CD4-positive, alpha-beta T cell treated with Interleukin-1 beta for 1 hour (primary cell): ENCODE data around the gene CNGA2.
"Not testable (repeated sequence)": the region's sequence is repeated elsewhere in the genome, so short reads cannot be mapped to it uniquely, and the experiment has no call there.

ENCODE experiments used
- DNase-seq, 2 donors: peaks; one replicate each; pipeline ENCODE4 v3.0.0-alpha.2; 2020 to 2022

CNGA2 gene

DNA sequence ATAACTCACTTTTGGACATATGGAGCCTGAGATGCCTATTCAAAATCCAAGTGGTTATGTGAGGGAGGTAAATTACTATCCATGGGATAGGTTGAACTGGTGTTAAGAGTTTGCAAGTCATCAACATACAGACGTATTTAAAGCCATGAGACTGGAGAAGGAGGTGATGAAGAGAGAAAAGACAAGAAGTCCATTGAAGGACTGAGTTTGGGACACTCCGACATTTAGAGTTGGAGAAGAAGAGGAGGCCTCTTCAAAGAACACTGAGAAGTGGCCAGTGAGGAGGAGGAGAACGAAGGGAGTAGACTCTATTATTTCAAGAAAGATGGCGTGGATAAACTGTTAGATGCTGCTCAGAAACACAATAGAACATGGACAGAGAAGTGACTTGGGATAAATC, at the start of gene CNGA2:
CNGA2 (plus strand) TSS at position 301 of the 400 bp plus-strand sequence. CDS start 3,738 bp downstream, outside the sequence.
- DNase-seq = no peak

DNA sequence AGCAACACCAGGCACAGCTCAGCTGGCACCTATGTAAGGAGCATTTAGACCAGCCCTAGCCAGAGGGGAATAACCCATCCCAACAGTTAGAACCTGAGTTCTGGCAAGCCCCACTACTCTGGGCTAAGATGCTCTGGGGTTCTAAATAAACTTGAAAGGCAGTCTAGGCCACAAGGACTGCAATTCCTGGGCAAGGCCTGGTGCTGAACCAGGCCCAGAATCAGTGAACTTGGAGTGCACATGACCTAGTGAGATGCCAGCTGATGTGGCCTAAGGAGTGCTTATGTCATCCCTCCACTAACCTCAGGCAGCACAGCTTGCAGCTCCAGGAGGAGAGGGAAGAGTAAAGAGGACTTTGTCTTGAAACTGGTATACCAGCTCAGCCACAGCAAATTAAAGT, 46.9 kb upstream of the CNGA2 start:
- no peak for DNase-seq

DNA sequence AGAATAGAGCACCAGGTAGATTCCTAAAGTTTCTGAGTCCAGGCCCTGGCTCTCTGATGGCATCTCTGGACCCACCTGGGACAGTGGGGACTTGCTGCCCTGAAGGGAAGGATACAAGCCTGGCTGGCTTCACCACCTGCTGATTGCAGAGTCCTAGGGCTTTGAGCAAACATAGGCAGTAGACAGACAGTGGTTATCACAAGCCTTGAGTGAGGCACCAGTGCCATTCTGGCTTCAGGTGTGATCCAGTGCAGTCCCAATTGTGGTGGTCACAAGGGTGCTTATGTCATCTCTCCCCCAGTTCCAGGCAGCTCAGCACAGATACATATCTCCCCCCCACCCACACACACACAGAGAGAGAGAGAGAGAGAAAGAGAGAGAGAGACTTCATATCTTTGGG, 45.9 kb upstream of the CNGA2 start:
- DNase-seq = no peak

DNA sequence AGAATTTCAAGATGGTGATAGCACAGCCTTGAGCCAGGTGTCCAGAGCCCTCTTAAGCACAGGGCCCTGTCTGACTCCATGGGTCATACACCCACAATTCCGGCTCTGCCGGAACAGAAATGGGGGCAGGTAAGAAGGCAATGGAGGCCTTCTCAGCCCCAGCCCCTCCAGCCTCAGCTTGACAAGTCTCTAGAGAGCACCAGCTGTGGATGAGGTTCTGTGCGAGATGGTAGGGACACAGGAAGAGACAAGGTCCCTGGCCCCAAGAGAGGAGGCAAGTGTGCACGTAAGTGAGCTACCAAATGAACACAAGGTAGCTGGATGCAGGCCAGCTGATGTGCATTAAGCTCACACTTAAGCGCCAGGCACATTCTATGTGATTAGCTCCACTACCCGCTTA, 41.7 kb upstream of the CNGA2 start:
- DNase-seq = no peak

DNA sequence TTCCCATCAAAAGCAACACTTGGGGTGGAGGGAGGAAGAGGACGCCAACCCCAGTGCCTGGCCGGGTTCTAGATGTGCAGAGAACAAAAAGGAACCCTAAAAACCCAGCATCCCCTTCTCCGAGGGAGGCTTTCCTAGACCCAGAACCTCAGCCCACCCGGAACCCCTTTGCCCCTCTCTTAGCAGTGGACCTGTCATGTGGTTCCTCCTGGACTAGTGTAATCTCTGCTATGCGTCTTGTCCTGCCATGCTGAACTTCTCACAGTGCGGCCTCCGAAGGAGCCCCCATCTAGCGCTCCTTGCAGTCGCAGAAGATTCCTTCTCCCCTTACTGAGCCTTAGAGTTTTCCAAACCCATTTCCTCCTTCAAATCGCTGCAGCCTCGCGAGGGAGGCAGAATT, 40.4 kb upstream of the CNGA2 start:
- no peak for DNase-seq

DNA sequence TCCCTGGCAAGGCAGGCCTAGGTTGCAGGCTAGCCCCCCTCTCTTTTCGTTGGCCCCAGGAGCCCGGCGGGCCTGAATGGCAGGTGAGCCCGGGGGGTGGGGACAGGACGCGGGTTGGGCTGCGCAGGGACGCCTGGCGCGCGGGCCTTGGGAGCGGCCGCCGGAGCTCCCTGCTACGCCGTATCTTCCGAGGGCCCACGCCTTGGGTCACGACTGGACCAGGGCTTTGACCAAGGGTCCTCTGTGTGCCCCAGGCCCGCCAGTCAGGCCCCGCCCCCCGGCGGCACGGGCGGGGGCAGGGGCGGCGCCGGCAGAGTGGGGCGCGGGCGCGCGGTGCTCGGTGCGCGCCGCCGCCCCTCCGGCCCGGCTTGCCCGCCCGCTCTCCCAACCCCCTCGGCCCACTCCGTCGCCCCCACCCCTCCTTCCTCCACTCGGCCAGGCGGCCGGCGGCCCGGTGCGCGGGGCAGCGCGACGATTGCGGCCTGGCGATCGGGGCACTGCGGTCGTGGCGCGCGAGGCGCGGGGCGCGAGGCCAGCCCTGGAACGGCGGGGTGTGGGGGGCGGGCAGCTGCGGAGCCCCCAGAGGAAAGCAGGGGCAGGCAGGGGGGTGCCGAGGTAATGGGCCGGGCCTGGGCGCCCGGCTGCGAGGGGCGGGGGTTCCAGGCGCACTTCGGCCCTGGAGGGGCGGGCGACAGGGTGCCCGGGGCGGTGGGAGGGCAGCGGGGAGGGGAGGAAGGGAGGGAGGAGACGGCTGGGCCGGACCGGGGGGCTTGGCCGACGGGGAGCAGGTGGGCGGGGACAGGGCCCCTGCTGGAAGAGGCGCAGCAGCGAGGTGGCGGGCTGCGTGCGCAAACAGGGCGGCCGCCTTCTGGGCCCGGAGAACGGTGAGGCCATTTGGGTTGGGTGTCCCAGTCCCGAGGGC, 39.6 kb upstream of the CNGA2 start, which contains the start of gene PRRG3:
PRRG3 (plus strand) TSS at position 798 of the 922 bp plus-strand sequence. CDS start 3,357 bp downstream, outside the sequence.
- no peak for DNase-seq

DNA sequence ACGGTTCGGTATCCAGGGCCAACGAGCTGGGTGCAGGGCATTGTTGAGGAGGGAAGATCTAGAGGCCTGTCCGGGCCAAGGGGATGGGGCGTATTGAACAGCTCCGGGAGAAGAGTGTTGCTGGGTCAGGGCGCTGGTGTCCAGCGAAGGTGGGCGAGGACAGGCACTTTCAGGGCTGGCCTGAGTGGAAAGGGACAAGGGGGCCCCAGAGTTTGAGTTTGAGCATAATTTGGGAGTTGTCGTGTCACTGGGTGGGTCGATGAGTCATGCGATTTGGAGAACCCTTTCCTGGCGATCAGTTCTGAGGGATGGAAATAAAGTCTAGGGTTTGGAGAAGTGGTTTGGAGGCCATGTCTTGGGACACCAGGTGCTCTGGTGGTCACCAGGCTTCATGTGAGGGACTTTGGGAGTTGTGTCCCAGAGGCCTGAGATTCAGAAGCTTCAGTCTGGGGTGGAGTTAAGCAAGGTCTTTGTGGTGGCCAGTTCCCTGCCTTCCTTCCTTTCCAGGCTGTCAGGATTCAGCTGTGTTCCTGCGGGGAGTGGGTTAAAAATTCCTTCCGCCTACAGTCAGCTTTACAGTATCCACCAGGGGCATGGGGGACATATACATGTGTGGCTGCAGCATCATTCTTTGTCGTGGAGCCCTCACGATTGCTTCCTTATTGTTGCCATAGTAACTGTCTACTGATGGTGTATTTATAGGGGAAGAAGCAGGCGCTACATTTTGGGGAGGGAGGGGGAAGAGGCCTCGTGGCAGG, 38.8 kb upstream of the CNGA2 start:
- no peak for DNase-seq

DNA sequence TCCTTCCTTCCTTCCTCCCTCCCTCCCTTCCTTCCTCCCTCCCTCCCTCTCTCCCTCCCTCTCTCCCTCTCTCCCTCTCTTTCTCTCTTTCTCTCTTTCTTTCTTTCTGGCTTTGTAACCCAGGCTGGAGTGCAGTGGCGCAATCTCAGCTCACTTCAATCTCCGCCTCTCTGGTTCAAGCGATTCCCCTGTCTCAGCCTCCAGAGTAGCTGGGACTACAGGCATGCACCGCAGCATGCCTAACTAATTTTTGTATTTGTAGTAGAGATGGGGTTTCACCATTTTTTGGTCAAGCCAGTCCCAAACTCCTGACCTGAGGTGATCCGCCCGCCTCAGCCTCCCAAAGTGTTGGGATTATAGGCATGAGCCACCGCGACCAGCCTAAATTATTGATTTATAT, 37.5 kb upstream of the CNGA2 start:
- not testable (repeated sequence) for DNase-seq

DNA sequence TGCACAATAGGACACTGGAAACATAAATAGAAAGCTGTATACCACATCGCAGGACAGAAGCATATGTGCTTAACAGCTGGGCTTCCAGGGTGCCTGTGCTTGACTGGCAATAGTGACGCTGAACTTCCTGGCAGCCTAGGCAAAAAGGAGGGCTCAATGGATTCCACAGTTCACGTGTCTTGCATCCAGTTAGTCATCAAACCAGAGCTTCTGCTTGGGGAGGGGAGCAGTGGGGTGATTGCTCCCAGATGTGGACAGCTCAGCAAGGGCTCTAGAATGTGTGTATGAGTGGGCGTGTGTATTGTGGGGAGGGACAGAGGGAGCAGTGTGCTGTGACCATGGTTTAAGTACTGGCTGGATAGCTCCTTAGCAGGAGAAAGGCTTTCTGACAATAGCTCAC, 37.0 kb upstream of the CNGA2 start:
- no peak for DNase-seq

DNA sequence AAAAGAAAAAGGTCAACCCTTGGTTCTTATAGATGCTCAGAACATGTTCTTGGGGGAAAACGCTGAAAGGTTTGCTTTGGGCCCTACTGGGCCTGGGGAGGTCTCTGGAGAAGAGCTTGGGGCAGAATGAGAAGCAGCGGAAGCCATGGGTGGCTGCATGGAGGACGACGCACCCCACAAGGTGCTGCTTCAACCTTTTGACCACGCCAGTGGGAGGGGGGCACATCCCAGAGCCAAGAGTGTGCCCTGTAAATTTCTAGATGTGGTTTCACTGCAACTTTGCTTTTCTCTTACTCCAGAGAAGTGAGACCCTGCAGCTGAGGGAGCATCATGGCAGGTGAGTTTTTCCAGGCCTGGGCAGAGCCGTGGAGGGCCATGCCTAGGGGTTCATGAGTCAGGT, 36.1 kb upstream of the CNGA2 start:
- no peak for DNase-seq

DNA sequence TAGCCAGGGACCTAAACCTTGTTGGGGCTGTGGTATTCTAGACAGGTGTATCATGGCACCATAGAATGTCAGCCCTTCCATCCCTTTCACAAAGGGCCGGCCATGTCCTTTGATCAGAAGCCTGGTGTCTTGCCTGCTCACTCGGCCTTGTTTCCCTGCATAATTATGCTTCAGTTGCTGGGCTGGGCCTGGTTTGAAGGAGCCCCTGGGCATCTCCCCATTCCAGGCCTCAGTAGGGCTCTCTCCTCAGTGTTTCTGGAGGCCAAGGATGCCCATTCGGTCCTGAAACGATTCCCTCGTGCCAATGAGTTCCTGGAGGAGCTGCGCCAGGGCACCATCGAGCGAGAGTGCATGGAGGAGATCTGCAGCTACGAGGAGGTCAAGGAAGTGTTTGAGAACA, 34.8 kb upstream of the CNGA2 start:
- no peak for DNase-seq

DNA sequence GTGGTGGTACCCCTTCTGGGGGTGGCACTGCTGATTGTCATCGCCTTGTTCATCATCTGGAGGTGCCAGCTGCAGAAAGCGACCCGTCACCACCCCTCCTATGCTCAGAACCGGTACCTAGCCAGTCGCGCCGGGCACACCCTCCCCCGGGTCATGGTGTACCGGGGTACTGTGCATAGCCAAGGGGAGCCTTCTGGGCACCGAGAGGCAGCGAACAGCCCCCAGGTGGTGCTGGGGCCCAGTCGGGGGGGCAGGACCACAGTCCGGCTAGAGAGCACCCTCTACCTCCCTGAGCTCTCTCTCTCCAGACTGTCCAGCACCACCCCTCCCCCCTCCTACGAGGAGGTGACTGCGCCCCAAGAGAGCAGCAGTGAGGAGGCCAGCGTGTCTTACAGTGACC, 34.0 kb upstream of the CNGA2 start:
- no peak for DNase-seq

DNA sequence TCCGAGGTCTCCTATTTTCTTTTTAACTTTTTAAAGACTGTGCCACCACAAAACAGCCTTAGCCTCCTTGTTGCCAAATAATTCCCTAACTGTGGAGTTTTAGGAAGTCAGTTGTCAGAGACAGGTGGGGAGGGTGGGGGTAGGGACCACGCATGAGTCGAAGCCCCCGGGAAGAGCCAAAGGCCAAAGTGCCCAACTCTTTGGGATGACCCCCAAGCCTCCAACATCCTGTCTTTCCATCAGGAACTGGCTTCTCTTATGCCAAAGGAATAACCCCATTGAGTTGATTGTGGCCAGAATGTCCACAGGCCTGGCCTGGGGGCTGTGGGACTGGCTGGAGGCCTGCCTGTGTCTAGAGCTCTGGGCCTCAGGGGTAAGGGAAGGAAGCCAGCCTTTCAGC, 33.5 kb upstream of the CNGA2 start:
- DNase-seq = no peak

DNA sequence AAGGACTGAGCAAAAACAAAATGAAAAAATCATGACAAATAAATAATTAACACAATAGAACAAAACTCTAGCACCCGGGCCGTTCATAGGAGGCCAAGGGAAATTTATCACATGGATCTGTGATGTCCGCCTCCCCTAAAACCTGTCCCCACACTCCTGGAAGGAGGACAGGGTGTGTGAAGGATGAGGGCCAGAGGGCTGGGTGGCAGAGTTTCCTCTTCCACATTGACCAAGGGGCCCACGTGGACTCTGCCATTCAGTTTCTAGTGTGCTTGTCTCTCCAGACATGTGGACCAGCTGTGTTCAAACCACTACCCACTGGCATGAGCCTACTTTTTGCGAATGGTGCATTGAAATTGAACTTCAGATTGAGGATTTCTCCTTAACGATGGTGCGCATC, 33.0 kb upstream of the CNGA2 start:
- no peak for DNase-seq

DNA sequence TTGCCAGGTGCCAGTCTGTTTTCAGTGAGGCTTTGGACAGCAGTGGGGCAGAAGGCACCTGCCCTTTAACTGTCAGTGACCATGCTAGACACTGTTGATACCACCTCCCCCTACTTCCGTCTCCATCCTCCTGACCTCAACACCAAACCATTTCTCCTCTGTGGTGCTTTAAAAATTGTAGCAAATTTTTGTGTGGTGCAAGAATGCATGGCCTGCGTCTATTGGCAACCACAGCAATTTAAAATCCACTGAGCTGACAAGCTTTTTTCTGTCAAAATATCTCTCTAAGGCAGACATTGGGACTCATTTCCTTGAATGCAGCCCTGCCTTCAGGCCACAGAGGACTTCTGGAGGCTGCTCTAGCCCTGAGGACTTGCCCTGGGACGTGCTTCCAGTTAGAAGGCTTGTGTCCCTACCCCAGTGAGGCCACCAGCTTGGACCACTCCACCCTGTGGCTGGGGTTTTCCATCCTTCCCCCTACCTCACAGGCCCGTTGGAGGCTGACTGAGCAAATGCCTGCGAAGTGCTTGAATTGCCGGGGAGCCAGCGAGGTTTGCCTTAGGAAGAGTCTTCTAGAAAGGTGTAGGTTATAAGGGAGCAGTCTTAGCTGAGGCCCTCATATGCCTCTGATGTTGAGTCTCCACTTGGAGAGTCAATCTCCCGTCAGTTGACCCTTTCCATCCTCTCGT, 32.4 kb upstream of the CNGA2 start:
- DNase-seq = no peak

DNA sequence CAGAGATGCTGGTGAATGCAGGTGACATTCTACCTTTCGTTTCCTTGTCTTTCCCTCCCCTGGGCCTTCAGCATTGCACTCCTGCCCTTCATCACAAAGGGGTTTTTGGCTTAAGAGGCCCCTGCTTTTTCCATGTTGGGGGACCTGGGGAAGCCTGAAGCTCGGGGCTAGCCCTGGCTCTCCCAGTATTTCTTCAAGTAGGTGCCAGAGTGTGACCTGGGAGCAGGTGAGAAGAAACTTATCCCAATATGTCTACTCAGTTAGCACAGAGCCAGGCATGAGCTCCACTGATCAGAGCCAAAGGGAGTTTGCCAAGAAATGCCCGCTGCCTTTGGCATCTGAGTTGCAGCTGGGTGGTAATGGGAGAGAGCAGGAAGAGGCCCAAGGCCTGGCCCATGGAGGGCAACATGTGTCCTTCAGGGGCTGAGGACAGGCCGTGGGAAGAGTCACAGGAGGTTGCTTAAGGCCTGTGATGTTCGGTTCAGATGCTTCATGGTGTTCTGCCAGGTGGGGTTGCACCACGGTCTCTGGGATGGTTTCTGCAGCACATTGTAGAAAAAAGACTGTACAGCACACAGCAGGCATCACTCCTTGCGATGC, 31.7 kb upstream of the CNGA2 start:
- DNase-seq = no peak

DNA sequence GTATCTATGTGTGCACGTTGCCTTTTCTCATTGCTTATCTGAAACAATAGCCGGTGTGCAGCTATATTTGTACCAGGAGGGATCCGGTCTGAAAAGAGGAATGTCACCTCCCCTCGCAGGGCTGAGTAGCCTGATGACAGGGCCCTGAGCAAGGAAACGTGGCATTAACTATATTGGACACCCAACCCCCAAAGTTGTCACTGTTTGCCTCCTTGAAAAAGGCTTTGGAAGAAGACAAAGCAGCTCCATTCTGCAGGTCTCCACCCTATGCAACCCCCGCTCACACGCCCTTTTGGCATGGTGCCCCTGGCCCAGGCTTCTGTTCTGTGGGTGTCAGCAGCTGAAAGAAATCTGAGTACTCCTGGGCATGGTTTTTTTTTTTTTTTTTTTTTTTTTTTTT, 31.1 kb upstream of the CNGA2 start:
- no peak for DNase-seq

DNA sequence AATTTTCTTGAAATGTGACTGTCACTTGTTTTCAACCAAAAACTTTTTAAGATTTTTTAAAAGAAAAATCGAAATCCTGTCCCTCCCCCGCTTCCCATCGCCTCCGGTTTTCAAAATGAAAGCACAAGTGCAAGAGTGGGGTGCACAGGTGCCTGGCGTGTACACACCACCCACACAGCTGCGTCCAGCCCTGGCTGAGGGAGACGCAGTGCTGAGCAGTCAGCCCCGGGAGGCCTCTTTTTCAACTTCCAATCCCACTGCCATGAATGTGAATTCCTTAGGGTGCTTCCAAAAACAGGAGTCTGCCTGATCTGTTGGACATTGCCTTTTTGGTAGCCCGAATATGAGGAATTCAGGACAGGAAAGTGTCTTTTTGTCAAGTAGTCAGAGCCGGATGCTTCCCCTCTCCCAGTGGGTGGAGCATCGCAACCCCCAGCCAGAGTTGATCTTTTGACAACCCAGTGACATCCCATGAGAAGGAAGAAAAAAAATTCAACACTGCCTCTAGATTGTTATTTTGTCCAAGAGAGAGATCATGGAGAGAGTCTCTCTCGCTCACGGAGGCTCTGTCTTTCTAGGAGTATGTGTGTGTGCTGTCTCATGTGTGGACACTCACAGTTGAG, 30.4 kb upstream of the CNGA2 start:
- no peak for DNase-seq

DNA sequence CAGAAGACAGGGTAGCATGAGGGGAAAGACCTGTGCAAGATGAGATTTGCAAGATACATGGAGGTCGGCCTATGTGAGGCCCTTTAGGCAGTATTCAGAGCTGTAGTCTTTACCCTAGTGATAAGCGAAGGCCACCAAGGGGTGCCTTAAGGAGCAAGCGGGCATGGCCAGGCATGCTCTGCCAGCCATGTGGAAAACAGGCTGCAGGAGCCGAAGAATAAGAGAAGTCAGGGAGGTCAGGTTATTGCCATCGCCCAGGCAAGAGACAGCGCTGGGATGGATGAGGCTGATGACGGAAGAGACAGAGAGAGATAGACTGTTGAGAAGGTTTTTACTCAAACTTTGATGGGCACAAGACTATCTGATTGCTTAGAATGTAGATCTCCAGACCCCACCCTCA, 25.7 kb upstream of the CNGA2 start:
- no peak for DNase-seq

DNA sequence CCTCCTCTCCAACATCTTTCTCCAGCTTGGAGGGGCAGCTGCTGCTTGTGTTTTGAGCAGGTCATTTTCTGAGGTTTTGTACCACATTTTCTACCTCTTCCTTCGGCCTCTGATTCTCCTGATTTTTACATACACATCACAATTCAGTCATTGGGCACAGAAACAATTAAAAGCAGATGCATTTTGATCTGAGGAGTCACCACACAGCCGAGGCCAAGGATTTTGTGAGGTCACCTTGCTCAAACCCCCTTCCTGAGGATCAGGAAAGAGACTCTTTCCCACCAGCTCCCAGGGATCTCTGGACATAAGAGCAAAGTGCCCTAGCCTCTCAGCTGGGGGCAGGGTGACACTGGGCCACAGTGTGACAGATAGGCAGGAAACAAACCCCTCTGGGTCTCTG, 24.1 kb upstream of the CNGA2 start:
- no peak for DNase-seq

DNA sequence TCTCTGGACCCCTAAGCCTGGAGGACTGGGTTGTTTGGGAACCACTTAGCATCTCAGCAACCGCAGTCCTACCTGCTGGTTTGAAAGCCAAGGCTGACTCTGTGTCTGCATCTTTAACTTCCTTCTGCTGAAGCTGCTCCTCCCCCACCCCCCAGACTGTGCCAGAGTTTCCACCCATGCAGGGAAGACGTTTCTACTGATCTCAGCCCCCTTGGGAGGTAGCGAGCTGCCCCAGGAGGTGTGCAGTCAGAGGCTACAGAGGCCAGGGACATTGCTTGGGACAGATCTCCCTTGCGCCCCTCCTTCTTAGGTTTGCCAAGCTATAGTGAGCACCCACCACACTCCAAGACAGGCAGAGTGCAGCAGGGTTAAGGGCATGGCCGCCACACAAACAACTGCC, 23.4 kb upstream of the CNGA2 start:
- no peak for DNase-seq

DNA sequence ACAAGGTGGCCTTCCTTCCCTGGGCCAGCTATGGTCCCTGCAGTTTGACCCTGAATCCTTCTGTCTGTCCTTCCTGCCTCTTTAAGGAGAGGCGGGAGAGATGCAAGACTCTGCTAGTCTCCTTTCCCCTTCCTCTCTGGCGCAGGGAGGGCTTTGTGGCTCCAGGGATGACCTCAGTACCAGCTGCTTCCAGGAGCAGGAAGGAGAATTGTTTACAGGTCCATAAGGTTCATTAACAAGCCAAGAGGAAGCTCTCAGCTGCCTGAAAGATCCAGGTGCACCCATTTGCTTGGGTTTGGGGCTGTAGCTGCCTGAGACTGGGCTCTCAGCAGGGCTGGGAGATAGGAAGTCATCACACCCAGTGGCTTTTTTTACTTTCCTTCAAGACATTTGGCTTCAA, 22.8 kb upstream of the CNGA2 start:
- no peak for DNase-seq

DNA sequence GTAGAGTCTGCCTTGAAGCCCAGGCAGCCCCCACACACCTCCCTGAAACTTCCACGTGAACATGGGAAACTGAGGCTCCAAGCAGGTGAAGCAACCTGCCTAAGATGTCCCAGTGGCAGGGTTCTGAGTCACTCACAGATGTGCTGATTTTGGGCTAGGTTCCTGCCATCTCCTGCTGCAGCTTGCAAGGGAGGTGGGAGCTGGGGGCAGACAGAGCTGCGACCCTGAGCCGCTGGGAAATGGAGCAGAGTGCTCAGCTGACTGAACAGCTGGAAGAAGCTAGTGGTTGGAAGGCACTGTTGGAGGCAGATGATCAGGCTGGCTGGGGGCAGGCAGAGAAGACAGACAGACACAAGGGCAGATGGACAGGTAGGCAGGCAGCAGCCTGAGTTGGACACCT, 22.3 kb upstream of the CNGA2 start:
- DNase-seq = no peak
